Activated CD4-positive, alpha-beta T cell treated with anti-CD3 and anti-CD28 coated beads for 1 hour (primary cell): ENCODE data around the gene OR10H2.
"Not testable (repeated sequence)": the region's sequence is repeated elsewhere in the genome, so short reads cannot be mapped to it uniquely, and the experiment has no call there.

ENCODE experiments used
- DNase-seq: peaks from one replicate; pipeline ENCODE4 v3.0.0-alpha.2; 2020

OR10H2 gene

GRCh38 chr19:15774159-15774558, 46.3 kb downstream of the OR10H2 start:
- DNase-seq: not testable (repeated sequence)

- no peak for DNase-seq
Observed at GRCh38 chr19:15775249-15775648, 47.4 kb downstream of the OR10H2 start.

- no peak for DNase-seq
Observed at GRCh38 chr19:15776264-15776663, 48.4 kb downstream of the OR10H2 start.

GRCh38 chr19:15776991-15777970, 49.5 kb downstream of the OR10H2 start:
- no peak for DNase-seq
